GM19395 (cell line): ENCODE measurements around the gene MYO1E.

ENCODE experiments used
- ATAC-seq: cut with Tn5 transposase; IDR thresholded peaks from one replicate; pipeline ENCODE4 v1.9.1; 2021; ENCODE audit warnings: mild to moderate bottlenecking, moderate library complexity; ENCODE audit not compliant: unreplicated experiment

Gene MYO1E

DNA sequence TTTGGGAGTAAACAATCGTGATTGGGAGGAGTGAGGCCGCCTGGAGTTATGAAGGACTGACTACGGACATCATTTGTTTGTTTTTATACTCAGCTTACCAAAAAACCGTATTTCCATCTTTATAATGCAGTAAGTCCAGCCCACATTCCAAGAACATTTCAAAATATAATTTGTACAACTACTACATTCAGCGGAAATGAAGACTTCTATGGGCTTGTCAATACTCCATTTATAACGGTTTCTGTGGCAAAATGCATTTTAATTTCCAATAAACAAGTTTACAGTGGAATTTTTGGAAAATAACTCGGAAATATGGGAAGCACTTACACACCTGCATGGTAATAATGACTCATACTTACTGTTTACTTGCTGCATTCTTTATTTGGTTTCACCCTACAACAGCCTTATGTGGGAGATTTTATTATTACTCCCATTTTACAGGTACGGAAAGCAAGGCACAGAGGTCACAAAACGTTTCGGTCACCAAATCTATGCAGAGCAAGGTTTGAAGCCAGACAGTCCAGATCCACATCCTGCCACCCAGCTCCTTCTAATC is 103.7 kb downstream of the MYO1E start:
- no peak for ATAC-seq

DNA sequence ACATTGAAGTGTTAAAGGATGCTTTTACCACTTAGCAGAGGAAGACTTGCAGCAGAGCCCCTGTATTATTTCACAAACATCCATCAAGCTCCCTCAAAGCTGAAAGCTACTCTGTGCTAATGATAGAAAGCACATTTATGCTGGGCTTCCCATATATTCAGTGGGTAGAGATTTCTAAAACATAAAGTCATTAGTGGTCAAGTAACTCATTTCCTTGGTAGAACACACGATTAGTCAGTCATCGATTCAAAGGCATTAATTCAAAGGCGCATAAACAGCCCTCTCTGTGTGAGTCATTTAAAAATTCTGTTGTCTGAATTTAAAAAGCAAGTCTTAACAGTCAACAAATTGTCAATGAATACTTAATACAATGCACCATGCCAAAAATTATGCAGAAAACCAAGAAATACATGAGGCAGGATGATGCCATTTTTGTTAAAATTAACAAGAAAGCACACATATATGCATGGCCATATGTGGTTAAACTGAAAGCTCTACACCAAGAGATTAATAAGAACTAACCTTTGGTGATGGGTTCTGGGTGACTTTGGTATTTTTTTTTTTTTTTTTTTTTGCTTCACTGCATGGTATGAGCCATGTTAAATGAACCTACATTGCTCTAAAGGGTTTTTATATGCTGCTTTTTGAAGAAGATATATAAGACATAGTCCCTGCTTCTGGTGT is 104.4 kb downstream of the MYO1E start:
- ATAC-seq: no peak

DNA sequence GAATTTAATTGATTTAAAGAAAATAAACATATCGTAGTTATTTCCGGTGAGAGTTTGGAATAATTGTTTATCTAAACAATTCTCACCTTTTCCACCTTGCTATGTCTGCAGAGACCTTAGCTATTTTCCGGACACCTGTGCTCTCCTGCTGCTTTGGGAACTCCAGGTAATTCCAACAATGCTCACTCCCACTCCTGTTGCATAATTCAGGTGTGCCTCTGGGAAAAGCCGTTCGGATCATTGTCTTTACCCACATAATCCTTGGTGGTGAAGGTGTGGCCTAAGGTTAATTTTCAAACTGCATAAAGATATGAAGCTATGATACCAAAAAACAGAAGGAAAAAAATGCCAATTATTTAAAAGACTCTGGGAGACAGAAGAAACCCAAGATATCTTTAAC is 106.6 kb downstream of the MYO1E start:
- ATAC-seq: no peak

DNA sequence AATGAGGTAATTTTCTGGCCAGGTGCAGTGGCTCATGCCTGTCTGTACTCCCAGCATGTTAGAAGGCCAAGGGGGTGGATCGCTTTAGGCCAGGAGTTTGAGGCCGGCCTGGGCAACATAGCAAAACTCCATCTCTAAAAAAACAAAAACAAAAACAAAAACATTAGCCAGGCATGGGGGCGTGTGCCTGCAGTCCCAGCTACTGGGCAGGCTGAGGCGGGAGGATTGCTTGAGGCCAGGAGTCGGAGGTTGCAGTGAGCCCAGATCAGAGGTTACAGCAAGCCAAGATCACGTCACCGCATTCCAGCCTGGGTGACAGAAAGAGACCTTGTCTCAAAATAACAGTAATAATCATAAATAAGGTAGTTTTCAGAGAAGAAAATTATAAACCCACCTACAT is 110.4 kb downstream of the MYO1E start:
- no peak for ATAC-seq

DNA sequence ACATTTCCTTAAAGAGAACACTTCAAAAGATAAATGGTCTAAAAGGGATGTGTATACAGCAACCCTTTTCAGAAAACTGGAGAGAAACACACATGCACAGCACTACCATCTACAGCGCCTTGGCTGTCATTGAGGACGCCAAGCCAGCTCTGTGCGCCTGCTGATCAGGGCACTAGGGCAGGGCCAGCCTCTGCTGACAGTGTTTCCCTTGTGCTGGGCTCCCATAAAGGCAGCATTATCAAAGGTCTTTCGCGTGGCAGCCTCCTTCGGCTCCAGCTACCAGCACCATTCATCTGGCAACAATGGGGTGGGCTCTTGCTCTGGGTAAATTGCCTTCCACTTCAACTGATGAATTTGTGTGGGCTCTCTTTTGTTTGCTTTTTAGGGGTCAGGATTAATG is 112.6 kb downstream of the MYO1E start:
- ATAC-seq: no peak

DNA sequence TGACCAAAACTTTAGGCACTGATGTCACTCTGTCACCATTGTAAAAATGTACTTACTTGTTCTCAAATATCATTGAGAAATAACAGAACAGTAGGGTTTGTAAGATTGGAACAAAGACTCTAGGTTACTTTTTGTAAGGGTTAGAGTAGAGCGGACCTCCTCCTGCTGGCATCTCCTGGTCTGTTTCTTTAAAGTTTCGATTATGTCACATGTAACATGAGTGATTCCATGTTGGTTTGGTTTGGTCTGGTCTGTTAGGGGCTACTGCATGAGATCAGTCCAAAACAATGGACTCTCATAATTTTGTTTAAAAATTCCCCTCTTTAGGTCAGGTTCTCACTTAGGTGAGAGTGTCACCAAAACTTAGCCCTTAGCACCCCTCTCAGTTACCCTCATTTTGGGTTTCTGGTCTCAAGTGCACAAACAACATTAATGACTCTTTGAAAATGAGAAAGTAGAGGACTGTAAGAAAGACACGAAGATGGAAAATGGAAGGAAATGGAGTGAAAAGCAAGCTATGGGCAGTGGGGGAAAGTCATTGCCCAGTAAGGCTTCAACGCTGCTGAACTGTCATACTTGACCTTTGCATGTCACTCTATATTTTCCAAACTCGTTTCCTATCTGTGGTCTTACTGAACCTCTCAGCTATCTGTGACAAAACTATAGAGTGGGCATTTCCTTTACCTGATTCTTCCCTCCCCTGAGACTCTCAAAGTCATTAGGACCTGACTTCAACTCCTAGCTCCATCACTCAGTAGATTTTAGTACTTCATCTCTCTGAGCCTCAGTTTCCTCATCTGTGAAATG is 113.3 kb downstream of the MYO1E start:
- ATAC-seq: no peak

DNA sequence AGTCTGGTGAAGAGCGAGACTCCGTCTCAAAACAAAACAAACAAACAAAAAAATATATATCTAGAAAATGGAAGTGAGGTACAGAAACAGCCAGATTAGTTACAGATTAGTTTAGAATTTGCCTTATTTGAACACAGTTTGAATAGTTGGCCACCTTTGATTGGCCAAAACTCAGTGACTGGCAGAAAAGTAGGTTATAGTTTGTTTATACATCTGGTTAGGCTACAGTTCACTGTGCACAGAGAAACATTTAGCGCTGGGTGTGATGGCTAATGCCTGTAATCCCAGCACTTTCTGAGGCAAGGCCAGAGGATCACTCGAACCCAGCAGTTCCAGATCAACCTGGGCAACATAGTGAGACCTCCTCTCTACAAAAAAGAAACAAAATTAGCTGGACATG is 114.4 kb downstream of the MYO1E start:
- ATAC-seq: no peak

DNA sequence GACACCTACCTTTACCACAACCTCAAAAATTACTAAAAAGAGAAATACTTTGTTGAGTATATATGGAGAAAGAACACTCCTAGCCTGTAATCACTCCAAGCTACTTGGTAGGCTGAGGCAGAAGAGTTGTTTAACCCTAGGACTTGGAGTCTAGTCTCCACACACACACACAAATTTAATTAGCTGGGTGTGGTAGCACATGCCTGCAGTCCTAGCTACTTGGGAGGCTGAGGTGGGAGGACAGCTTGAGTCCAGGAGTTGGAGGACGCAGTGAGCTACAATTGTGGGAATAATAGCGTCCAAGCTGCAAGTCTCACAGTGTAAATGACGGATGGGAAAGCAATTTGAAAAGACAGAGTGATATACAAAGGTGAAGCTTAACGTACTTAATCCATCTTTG is 115.5 kb downstream of the MYO1E start:
- ATAC-seq: no peak

DNA sequence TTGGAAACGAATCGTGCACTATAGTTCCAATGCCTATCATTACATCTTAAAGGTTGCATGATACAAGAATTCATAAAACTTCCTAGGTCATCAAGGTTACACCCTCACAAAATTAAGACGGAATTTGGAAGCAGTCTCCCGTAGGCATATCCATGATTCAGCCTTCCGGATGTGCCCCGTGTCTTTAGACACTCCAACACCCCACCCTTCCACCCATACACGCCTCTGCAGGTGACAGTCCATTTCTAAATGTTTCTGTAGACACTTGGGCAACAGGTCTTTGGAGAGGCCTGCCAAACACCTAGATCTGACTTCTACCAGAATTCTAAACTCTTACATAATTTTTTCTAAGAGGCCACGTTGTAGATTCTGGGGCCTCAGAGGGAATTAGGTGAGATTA is 116.2 kb downstream of the MYO1E start:
- no peak for ATAC-seq

DNA sequence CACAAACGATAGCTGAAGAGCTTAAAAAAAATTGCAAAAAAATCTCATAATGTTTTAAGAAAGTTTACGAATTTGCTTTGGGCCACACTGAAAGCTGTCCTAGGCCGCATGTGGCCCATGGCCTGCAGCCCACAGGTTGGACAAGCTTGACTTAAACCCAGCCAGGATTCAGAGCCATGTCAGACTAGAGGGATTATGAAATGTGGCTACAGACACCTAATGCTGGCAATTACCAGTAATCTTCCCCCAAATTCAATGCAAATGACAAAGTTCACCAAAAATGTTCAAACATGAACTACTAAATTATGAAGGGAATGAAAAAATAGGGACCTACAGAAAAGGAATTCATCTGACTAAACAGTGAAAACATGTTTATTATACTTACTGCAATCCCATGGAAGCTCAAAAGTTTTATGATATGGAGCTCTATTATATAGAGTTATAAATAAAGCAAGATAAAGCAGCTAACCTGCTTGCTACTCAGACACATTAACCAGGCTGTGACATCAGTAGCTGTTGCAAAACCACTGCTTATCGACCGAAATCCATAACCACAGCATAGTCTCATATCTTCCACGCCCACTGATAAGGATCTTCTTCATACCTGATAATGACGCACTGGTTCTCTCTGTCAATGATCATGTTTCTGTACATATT is 116.9 kb downstream of the MYO1E start:
- ATAC-seq: no peak

DNA sequence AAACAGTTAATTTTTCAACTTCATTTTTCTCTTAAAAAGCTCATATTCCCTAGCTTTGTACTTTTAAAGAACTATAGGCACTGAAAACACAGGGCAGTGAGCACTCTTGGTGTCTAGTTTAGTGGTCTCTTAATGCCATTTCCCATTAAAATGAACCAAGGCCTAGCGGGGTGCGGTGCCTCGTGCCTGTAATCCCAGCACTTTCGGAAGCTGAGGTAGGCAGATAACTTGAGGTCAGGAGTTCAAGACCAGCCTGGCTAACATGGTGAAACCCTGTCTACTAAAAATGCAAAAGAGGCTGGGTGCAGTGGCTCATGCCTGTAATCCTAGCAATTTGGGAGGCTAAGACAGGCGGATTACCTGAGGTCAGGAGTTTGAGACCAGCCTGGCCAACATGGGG is 120.5 kb downstream of the MYO1E start:
- ATAC-seq: no peak

DNA sequence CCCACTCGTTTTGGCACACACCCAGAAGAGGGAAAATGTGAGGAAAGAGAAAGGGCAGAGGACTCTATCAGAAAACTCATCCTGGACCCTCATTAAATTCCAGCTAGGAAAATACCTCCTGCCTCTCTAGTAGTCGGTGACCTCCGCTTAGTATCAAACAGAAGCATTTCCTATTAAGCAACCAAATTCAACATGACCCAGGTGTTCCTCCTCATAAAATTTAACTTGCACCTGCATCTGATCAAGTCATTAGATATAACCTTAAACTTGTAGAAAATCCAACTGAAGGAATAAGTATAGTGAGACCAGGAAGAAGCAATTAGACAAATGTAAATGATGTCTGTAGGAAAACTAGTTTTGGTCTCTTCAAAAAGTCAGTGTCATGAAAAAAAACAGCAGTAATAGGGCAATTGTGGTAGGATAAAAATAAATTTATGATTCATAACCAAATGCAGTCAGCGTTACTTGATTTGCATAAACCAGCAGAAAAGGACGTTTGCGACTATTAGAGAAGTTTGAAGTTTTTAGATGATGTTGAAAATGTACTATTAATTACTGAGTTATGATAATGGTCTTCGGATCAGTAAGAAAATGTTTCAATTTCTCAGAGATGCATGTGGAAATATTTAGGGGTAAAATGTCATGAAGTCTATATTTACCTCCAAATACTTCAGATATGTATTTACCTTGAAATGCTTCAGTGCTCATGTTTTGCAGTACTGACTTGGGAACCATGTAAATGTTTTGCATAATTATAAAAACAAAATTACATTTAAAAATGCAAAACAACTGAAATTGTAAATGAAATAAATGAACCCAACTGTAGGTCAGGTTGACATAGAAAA is 121.4 kb downstream of the MYO1E start:
- peak; percentile 54 for ATAC-seq

DNA sequence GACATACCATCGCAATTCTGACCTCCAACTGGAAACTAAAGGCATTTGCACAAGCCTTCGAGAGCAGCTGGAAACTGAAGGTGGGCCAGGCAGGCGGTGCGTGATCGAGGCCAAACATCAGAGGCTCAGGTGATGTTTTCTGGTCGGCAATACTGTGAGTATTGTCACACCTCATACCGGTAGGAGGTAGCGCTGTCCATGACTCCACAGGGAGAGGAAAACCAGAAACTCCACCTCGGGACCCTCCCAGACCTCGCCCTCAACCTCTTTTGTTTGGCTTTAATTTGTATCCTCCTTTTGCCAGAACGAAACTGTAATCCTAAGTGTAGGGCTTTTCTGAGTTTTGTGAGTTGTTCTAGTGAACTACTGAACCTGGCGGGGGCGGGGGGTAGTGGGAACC is 122.4 kb downstream of the MYO1E start:
- no peak for ATAC-seq

DNA sequence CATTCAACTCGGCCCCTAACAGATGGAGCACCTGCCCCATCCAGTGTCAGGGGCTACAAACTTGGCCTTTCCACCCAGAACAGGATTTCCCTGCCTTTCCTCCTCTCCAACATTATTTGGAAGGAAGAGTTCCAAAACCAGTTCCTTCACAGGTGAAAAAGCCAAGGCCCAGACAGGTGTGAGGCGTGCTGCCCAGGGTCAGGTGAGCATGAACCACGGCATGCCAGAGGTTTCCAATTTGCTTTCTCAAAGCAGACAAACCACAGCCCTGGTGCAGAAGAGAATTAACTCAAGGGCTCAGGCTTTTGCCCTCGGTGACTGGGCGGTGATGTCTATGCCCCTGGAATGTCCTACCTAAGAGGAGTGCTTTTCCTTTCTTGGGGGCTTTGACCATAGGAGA is 122.9 kb downstream of the MYO1E start:
- ATAC-seq: no peak

DNA sequence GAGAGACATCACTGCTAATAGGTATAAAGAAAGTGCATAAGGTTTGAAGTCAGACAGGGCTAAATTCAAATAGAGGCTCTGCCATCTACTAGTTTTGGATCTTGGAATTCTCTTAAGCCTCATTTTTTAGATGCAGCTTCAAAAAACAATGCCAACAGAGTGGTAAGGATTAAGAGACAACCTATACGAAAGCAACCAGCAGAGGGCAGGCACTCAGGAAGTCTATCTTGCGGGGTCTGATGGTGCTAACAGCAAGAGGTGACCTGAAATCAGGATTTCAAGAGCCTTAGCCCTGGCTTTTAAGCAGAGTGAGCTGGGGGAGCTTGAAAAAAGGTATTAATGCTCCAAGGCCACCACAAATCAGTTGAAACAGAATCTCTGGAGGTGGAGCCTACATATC is 125.3 kb downstream of the MYO1E start:
- no peak for ATAC-seq

DNA sequence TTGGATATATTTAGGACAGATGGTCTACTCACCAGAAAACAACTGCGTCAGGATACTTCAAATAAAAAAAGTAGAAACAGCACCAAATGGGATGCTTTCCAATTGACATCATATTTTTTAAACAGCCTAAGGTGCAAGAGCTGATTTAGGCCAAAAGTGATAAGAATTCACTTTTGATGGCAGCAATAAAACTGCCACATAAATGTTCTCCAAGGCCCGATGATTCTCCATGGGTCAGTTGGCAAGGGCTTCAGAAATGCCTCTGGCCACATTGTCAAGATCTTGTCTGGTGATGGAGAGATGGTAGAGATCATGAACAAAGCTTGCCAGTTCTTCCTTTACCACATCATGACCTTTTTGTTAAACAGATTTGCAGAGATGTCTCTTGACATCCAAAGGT is 127.1 kb downstream of the MYO1E start:
- no peak for ATAC-seq

DNA sequence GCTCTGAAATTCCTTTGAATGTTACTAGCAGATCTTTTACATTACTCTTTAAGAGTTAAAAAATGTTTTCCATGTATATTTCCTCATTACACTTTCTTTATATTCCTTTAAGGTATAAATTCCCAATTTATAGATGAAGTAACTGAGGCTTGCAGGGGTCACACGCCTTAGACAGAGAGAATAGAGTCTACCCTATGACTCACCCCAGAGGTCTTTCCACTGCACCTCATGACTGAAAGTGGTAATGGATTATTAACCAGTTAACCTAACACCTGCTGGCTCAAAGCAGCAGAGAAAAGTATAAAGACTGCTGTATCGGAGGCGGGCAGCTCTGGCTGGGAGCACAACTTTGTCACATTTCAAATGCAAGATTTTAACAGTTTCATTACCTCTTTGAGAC is 128.3 kb downstream of the MYO1E start:
- peak; percentile 88 for ATAC-seq

DNA sequence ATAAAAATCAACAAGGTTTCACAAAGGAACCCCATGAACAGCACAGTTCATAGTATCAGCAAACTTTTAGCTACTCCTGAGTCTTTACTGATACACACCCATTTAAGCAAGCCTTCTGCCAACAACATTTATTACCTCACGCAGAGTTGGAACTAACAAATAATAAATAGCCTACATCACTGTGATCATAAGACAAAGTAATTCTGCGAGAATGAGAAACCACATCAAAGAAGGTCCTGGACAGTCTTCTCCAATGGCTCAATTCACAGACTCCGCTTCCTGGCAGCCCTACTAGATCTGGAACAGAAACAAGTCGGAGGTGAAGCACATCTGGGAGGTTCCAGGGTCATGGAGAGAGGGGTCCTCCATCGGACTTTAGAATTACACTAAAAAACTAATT is 129.0 kb downstream of the MYO1E start:
- ATAC-seq: no peak

DNA sequence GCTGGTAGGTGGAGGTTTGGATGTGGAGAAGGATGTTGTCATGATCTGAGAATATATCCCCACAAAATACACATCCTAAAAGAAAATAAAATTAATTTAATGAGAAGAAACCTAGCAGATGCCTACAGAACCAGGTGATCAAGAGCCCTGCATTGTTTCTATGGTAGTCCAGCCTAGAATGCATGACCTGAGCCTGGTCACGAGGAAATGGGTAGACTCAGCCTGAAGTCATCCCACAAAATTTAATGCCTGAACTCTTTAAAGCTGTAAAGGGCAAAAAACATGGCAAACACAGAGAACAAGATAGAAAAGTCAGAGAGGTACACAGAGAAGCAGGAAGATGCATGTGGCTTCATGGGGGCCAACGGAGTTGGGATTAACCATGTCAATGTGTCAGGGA is 130.0 kb downstream of the MYO1E start:
- no peak for ATAC-seq

DNA sequence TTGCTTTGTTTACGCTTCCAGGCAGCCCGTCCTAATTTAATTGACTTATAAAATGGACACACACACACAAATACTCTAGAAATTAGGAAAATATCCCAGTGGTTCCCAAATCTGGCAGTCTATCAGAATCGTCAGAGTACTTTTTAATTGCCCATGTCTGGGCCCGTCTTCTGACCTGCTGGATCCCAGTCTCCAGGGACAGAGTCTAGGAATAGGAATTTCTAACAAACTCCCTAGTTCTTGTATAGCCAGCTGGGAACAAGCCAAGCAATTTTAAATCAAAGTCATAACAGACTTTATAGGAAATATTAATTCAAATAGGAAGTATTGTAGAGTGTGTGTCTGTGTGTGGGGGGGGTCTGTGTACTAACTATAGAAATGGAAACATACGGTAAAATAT is 132.6 kb downstream of the MYO1E start:
- no peak for ATAC-seq

DNA sequence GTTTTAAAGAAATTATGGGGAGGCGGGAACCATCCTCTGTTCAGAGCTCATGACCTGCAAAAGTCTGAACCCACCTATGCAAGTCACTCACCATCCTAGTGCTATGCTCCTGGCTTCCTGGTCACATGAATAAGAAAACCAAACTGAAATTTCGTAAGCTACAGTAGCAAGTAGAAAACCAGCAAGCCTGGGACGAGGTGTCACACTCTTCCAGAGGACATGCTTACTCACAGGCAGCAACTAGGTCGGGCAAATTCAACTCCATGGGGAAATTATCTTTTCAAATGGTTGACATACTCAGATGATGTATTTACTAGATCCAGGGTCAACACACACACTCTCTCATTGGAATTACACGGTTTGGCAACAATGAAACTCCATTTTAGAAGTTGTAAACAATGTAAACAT is 134.7 kb downstream of the MYO1E start:
- peak; percentile 72 for ATAC-seq
